ENCODE data around the gene ACSM2A.
"Not testable (repeated sequence)": the region's sequence is repeated elsewhere in the genome, so short reads cannot be mapped to it uniquely, and the experiment has no call there.

ACSM2A gene

GRCh38 chr16:20451364-20451763 lies at the start of gene ACSM2A:
ACSM2A (plus strand) TSS chr16:20451521; CDS start chr16:20460115, 8,594 bp downstream.
- DNase-seq (ENCODE audit: extremely low read depth in 1 of 2, low read depth in 1 of 2), result not testable (repeated sequence)

GRCh38 chr16:20402651-20403050 lies 48.7 kb upstream of the ACSM2A start:
- DNase-seq (ENCODE audit: extremely low read depth in 1 of 2, low read depth in 1 of 2), result no peak

- DNase-seq (ENCODE audit: extremely low read depth in 1 of 2, low read depth in 1 of 2), result no peak
These were observed 46.7 kb upstream of the ACSM2A start, which contains the start of gene PDILT for GRCh38 chr16:20404637-20405036. PDILT (minus strand) TSS chr16:20404737; CDS start chr16:20399300, 5,437 bp downstream.

GRCh38 chr16:20409398-20410120 lies 41.8 kb upstream of the ACSM2A start, which contains the start of gene ACSM5:
ACSM5 (plus strand) TSS chr16:20409534; CDS start chr16:20411485, 1,951 bp downstream.
- no peak for DNase-seq (ENCODE audit: extremely low read depth in 1 of 2, low read depth in 1 of 2)

GRCh38 chr16:20410121-20410723 lies 41.1 kb upstream of the ACSM2A start:
- DNase-seq (ENCODE audit: extremely low read depth in 1 of 2, low read depth in 1 of 2), result no peak

- DNase-seq (ENCODE audit: extremely low read depth in 1 of 2, low read depth in 1 of 2), result no peak
These were observed 40.3 kb upstream of the ACSM2A start for GRCh38 chr16:20411055-20411454.

- DNase-seq (ENCODE audit: extremely low read depth in 1 of 2, low read depth in 1 of 2), result no peak
These were observed 35.8 kb upstream of the ACSM2A start for GRCh38 chr16:20415541-20415940.

GRCh38 chr16:20419093-20419492 lies 32.2 kb upstream of the ACSM2A start:
- not testable (repeated sequence) for DNase-seq (ENCODE audit: extremely low read depth in 1 of 2, low read depth in 1 of 2)

GRCh38 chr16:20421748-20422147 lies 29.6 kb upstream of the ACSM2A start:
- DNase-seq (ENCODE audit: extremely low read depth in 1 of 2, low read depth in 1 of 2), result not testable (repeated sequence)

GRCh38 chr16:20423772-20424128 lies 27.6 kb upstream of the ACSM2A start:
- DNase-seq (ENCODE audit: extremely low read depth in 1 of 2, low read depth in 1 of 2), result not testable (repeated sequence)

- DNase-seq (ENCODE audit: extremely low read depth in 1 of 2, low read depth in 1 of 2), result no peak
These were observed 27.0 kb upstream of the ACSM2A start for GRCh38 chr16:20424129-20424866.

- DNase-seq (ENCODE audit: extremely low read depth in 1 of 2, low read depth in 1 of 2), result not testable (repeated sequence)
These were observed 23.9 kb upstream of the ACSM2A start for GRCh38 chr16:20427401-20427797.

- DNase-seq (ENCODE audit: extremely low read depth in 1 of 2, low read depth in 1 of 2), result not testable (repeated sequence)
These were observed 21.8 kb upstream of the ACSM2A start for GRCh38 chr16:20429499-20429898.

- DNase-seq (ENCODE audit: extremely low read depth in 1 of 2, low read depth in 1 of 2), result not testable (repeated sequence)
These were observed 20.8 kb upstream of the ACSM2A start for GRCh38 chr16:20430480-20430879.

GRCh38 chr16:20430948-20431347 lies 20.4 kb upstream of the ACSM2A start:
- no peak for DNase-seq (ENCODE audit: extremely low read depth in 1 of 2, low read depth in 1 of 2)

GRCh38 chr16:20438950-20439349 lies 12.4 kb upstream of the ACSM2A start:
- not testable (repeated sequence) for DNase-seq (ENCODE audit: extremely low read depth in 1 of 2, low read depth in 1 of 2)

GRCh38 chr16:20439820-20440231 lies 11.5 kb upstream of the ACSM2A start:
- DNase-seq (ENCODE audit: extremely low read depth in 1 of 2, low read depth in 1 of 2), result not testable (repeated sequence)

- DNase-seq (ENCODE audit: extremely low read depth in 1 of 2, low read depth in 1 of 2), result not testable (repeated sequence)
These were observed 10.6 kb upstream of the ACSM2A start for GRCh38 chr16:20440731-20441130.

- DNase-seq (ENCODE audit: extremely low read depth in 1 of 2, low read depth in 1 of 2), result no peak
These were observed 10.1 kb upstream of the ACSM2A start for GRCh38 chr16:20441191-20441590.

- not testable (repeated sequence) for DNase-seq (ENCODE audit: extremely low read depth in 1 of 2, low read depth in 1 of 2)
These were observed 9.5 kb upstream of the ACSM2A start for GRCh38 chr16:20441859-20442258.

GRCh38 chr16:20446652-20447393 lies 4.5 kb upstream of the ACSM2A start:
- not testable (repeated sequence) for DNase-seq (ENCODE audit: extremely low read depth in 1 of 2, low read depth in 1 of 2)
